Fibroblast of the aortic adventitia (primary cell): ENCODE data around the gene INPP5B. TPM values are rescaled to one million over a fixed set of nuclear protein-coding genes. Genes with fewer than 3 reads are reported as not detected.

Experiments
- DNase-seq: peaks from one replicate; pipeline ENCODE4 v3.0.0-alpha.2; 2010; ENCODE audit warnings: low read depth
- H3K4me3 ChIP-seq: 2 replicates; pipeline ENCODE4 v1.5.1; 2011; ENCODE audit warnings: low read depth, mild to moderate bottlenecking, control low read depth, low read length, moderate library complexity
- CTCF ChIP-seq: IDR thresholded peaks from 2 replicates; pipeline ENCODE4 v1.5.1; 2011; ENCODE audit warnings: mild to moderate bottlenecking, low read length, control low read depth, inconsistent platforms; ENCODE audit not compliant: insufficient read depth
- total RNA-seq: library from RNA; depleted of rRNA; stranded (reverse); fragments of >200 nt; gene quantifications from 2 replicates; pipeline ENCODE4 v1.2.3, GENCODE V29; 2012; ENCODE audit warnings: low replicate concordance

Gene INPP5B
- total RNA-seq, 1 donor = 35.5 TPM

GRCh38 chr1:37954316-37954971 lies 7.6 kb upstream of the INPP5B start:
- no peak for DNase-seq
- no peak overlapping the region for H3K4me3 ChIP-seq
- TF ChIP-seq CTCF = no peak

- TF ChIP-seq CTCF = no peak
- H3K4me3 ChIP-seq = no peak overlapping the region
- no peak for DNase-seq
Observed at GRCh38 chr1:37952738-37953137, 5.9 kb upstream of the INPP5B start.

GRCh38 chr1:37951783-37952624 lies 5.2 kb upstream of the INPP5B start:
- TF ChIP-seq CTCF = no peak
- no peak for DNase-seq
- no peak overlapping the region for H3K4me3 ChIP-seq

- TF ChIP-seq CTCF = no peak
- H3K4me3 ChIP-seq = no peak overlapping the region
- no peak for DNase-seq
Observed at GRCh38 chr1:37951041-37951782, 4.4 kb upstream of the INPP5B start.

- DNase-seq = no peak
- H3K4me3 ChIP-seq = no peak overlapping the region
- no peak for TF ChIP-seq CTCF
Observed at GRCh38 chr1:37949524-37950152, 2.8 kb upstream of the INPP5B start.

GRCh38 chr1:37948841-37949240 lies 2.0 kb upstream of the INPP5B start:
- H3K4me3 ChIP-seq = no peak overlapping the region
- DNase-seq = no peak

More at GRCh38 chr1:37948841-37949240, 2.0 kb upstream of the INPP5B start:
- TF ChIP-seq CTCF = no peak
